Activated B cell treated with CpG ODN at 0.5 μM for 24 hours (primary cell): ENCODE results near the gene GRIN1. TPM values are rescaled to one million over a fixed set of nuclear protein-coding genes. Genes with fewer than 3 reads are reported as not detected.

Source experiments
- ATAC-seq: fragments of 200-7000 bp; cut with Tn5 transposase; one replicate; pipeline ENCODE4 v1.10.0; 2021; ENCODE audit warnings: low read depth, mild to moderate bottlenecking, moderate library complexity
- CTCF ChIA-PET: fragments of 350-600 bp; sonication (Branson Sonifier 250); formaldehyde crosslinking; loops from one replicate; lab custom pipeline; 2021; ENCODE audit warnings: antibody characterized with exemption; lab: Charles Lee
- POLR2A ChIA-PET: fragments of 350-600 bp; sonication (Branson Sonifier 250); formaldehyde crosslinking; loops from one replicate; lab custom pipeline; 2021; ENCODE audit warnings: antibody characterized with exemption; lab: Charles Lee
- DNase-seq: peaks from one replicate; pipeline ENCODE4 v3.0.0; 2022
- H3K27ac Mint-ChIP-seq: one replicate; pipeline ENCODE4 v1.8.0; 2020; ENCODE audit warnings: mixed read lengths
- H3K27me3 Mint-ChIP-seq: one replicate; pipeline ENCODE4 v1.8.0; 2021; ENCODE audit warnings: mixed read lengths
- H3K36me3 Mint-ChIP-seq: one replicate; pipeline ENCODE4 v1.8.0; 2021; ENCODE audit warnings: low read depth, mixed read lengths
- H3K4me1 Mint-ChIP-seq: one replicate; pipeline ENCODE4 v1.8.0; 2021; ENCODE audit warnings: mixed read lengths
- H3K4me3 Mint-ChIP-seq: one replicate; pipeline ENCODE4 v1.8.0; 2020; ENCODE audit warnings: mild to moderate bottlenecking, mixed read lengths
- H3K9me3 Mint-ChIP-seq: one replicate; pipeline ENCODE4 v1.8.0; 2020; ENCODE audit warnings: mixed read lengths
- CTCF ChIP-seq: fragments of 200-600 bp; IDR thresholded peaks from one replicate; pipeline ENCODE4 v1.8.0; 2022; ENCODE audit warnings: antibody characterized with exemption, mild to moderate bottlenecking
- intact Hi-C: fragments of 100-400 bp; cut with micrococcal nuclease; formaldehyde crosslinking; loops from one replicate; pipeline ENCODE4 v1.15.1; 2024
- total RNA-seq: library from RNA; stranded (reverse); gene quantifications from 2 replicates; pipeline ENCODE4 v1.2.3, GENCODE V29; 2022

GRIN1 gene
- total RNA-seq, 1 donor from 2014 or later: 0.22 TPM

DNA sequence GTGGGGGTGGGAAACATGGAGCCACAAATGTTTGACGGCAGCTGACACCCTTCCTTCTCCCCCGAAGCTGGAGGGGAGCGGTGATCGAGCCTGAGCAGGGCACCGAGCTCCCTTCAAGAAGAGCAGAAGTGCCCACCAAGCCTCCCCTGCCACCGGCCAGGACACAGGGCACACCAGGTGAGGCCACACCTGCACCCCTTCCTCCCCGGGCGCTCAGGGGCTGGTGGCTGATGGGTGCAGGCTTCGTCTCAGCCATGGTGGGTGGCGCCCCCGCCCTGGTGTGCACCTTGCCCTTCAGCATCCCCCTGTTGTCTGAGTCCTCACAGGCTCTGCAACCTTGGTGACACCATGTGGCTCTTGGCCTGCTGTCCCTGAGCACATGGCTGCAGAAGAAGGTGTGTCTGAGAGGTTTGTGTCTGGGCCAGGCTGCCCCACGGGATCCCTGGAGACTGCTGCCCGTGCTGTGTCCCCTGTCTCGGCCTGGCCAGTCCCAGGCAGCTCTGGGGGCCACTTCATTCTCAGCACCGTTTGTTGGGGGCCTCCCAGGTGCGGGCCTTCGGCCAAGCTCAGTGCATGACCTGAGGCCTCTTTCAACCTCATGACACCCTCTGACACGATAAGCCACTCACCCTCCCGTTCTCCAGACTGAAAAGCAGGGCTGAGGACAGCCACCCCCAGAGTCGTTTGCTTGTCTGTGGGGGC is 41.0 kb upstream of the GRIN1 start:
- peaks cover 7% of the 10 kb centered on the region for H3K4me1 Mint-ChIP-seq
- POLR2A ChIA-PET: interaction anchor here (1.5 kb wide), 1 partner anchor 125 kb away, joined by 4 read pairs; the partner anchor contains the start of gene RNF208
- H3K27me3 Mint-ChIP-seq: no peaks in the 10 kb centered on the region
- intact Hi-C loops: no loop called here
- no peaks in the 10 kb centered on the region for H3K9me3 Mint-ChIP-seq
- no peak overlapping the region for H3K27ac Mint-ChIP-seq
- CTCF ChIA-PET: no interaction called here
- ATAC-seq (no peak), DNase-seq (no peak)
- TF ChIP-seq CTCF: no peak
- no peak overlapping the region for H3K4me3 Mint-ChIP-seq
- H3K36me3 Mint-ChIP-seq: peaks cover 40% of the 10 kb centered on the region

- CTCF ChIA-PET: no interaction called here
- no peaks in the 10 kb centered on the region for H3K27me3 Mint-ChIP-seq
- H3K27ac Mint-ChIP-seq: no peak overlapping the region
- H3K36me3 Mint-ChIP-seq: peaks cover 34% of the 10 kb centered on the region
- no peak for TF ChIP-seq CTCF
- no peak for DNase-seq
- POLR2A ChIA-PET: no interaction called here
- intact Hi-C loops: no loop called here
- no peak overlapping the region for H3K4me3 Mint-ChIP-seq
- H3K4me1 Mint-ChIP-seq: peaks cover 7% of the 10 kb centered on the region
- no peaks in the 10 kb centered on the region for H3K9me3 Mint-ChIP-seq
- ATAC-seq: no peak
Measured at GRCh38 chr9:137099231-137099630, 39.7 kb upstream of the GRIN1 start.

DNA sequence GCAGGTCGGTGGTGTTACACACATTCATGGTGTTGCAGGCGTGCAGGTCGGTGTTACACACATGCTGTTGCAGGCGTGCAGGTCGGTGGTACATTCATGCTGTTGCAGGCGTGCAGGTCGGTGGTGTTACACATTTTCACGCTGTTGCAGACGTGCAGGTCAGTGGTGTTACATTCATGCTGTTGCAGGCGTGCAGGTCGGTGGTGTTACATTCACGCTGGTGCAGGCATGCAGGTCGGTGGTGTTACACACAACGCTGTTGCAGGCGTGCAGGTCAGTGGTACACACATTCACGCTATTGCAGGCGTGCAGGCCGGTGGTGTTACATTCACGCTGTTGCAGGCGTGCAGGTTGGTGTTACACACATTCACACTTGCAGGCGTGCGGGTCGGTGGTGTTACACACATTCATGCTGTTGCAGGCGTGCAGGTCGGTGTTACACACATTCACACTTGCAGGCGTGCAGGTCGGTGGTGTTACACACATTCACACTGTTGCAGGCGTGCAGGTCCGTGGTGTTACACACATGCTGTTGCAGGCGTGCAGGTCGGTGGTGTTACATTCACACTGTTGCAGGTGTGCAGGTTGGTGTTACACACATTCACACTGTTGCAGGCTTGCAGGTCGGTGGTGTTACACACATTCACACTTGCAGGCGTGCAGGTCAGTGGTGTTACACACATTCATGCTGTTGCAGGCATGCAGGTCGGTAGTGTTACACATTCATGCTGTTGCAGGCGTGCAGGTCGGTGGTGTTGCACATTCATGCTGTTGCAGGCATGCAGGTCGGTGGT is 35.6 kb upstream of the GRIN1 start:
- TF ChIP-seq CTCF: no peak
- H3K27me3 Mint-ChIP-seq: no peaks in the 10 kb centered on the region
- H3K27ac Mint-ChIP-seq: no peak overlapping the region
- H3K4me3 Mint-ChIP-seq: no peak overlapping the region
- no peaks in the 10 kb centered on the region for H3K4me1 Mint-ChIP-seq
- ChIA-PET CTCF (no interaction called here), POLR2A (no interaction called here)
- ATAC-seq (no peak), DNase-seq (no peak)
- intact Hi-C loops: no loop called here
- H3K36me3 Mint-ChIP-seq: peaks cover 19% of the 10 kb centered on the region
- no peaks in the 10 kb centered on the region for H3K9me3 Mint-ChIP-seq

DNA sequence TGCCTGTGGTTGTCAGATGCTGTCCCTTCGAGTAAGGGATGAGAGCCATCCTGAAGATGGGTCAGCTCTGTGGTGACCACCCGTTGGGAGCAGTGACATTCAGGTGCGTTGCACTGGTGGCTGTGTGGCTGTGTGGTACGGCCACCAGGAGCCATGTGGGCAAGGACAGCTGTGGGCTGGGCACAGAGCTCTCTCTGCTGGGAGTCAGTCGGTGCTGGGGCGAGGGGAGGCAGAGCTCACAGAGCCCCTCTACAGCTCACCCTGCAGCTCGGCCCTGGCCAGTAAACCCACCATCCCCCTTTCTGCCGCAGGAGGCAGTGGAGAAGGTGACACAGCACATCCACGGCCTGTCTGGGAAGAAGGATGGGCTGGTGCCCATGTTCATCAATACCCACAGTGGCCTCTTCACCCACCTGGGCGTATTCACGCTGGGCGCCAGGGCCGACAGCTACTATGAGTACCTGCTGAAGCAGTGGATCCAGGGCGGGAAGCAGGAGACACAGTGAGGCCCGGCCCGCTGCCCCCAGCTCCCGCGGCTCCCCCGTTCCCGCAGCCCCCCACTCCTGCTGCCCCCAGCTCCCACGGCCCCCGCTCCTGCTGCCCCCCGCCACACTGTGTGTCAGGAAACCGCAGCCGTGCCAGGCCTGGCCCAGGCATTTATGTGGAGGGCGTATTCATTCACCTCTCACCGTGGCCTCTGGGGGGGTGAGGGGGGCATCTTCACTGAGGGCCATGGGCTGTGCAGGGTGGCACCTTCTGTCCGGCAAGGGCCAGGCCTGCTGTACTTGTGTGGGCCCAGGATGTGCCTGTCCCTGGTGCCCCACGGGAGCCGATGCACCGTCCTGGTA is 32.9 kb upstream of the GRIN1 start:
- no peaks in the 10 kb centered on the region for H3K4me1 Mint-ChIP-seq
- no peak for TF ChIP-seq CTCF
- H3K9me3 Mint-ChIP-seq: no peaks in the 10 kb centered on the region
- no peak overlapping the region for H3K27ac Mint-ChIP-seq
- H3K4me3 Mint-ChIP-seq: no peak overlapping the region
- DNase-seq (no peak), ATAC-seq (no peak)
- ChIA-PET POLR2A (no interaction called here), CTCF (interaction anchor here (1.0 kb wide), 1 partner anchor 131 kb away, joined by 3 read pairs; no protein-coding TSS in a partner anchor)
- intact Hi-C loops: no loop called here
- H3K36me3 Mint-ChIP-seq: peaks cover 24% of the 10 kb centered on the region
- H3K27me3 Mint-ChIP-seq: no peaks in the 10 kb centered on the region
